Activated naive CD8-positive, alpha-beta T cell treated with anti-CD3 and anti-CD28 coated beads, Interleukin-2, amount 10 ng/mL, durations not matched to agents 7 days and 5 days (primary cell): ENCODE data around the gene MLANA. TPM values are rescaled to one million over a fixed set of nuclear protein-coding genes. Genes with fewer than 3 reads are reported as not detected.

Source experiments
- ATAC-seq: fragments of 150-1000 bp; cut with Tn5 transposase; one replicate; pipeline ENCODE4 v1.10.0; 2021; ENCODE audit warnings: low read depth, moderate library complexity
- POLR2A ChIA-PET: fragments of 350-600 bp; sonication (Branson Sonifier 250); formaldehyde crosslinking; loops from one replicate; lab custom pipeline; 2021; ENCODE audit warnings: antibody characterized with exemption; lab: Charles Lee
- DNase-seq: peaks from one replicate; pipeline ENCODE4 v3.0.0; 2021
- H3K27ac Mint-ChIP-seq: one replicate; pipeline ENCODE4 v1.8.0; 2022; ENCODE audit warnings: mild to moderate bottlenecking, mixed read lengths
- H3K27me3 Mint-ChIP-seq: one replicate; pipeline ENCODE4 v1.8.0; 2022; ENCODE audit warnings: mild to moderate bottlenecking, moderate library complexity, mixed read lengths
- H3K36me3 Mint-ChIP-seq: one replicate; pipeline ENCODE4 v1.8.0; 2021; ENCODE audit warnings: mild to moderate bottlenecking, mixed read lengths
- H3K4me1 Mint-ChIP-seq: one replicate; pipeline ENCODE4 v1.8.0; 2021; ENCODE audit warnings: mixed read lengths
- H3K4me3 Mint-ChIP-seq: one replicate; pipeline ENCODE4 v1.8.0; 2022; ENCODE audit warnings: mild to moderate bottlenecking, moderate library complexity, mixed read lengths
- H3K9me3 Mint-ChIP-seq: one replicate; pipeline ENCODE4 v1.8.0; 2021; ENCODE audit warnings: mixed read lengths
- total RNA-seq, 2 experiments: library from RNA; stranded (reverse); gene quantifications; one replicate each; pipeline ENCODE4 v1.2.3, GENCODE V29; 2021

Gene MLANA
- total RNA-seq, 2 experiments from 2014 or later, result not detected

DNA sequence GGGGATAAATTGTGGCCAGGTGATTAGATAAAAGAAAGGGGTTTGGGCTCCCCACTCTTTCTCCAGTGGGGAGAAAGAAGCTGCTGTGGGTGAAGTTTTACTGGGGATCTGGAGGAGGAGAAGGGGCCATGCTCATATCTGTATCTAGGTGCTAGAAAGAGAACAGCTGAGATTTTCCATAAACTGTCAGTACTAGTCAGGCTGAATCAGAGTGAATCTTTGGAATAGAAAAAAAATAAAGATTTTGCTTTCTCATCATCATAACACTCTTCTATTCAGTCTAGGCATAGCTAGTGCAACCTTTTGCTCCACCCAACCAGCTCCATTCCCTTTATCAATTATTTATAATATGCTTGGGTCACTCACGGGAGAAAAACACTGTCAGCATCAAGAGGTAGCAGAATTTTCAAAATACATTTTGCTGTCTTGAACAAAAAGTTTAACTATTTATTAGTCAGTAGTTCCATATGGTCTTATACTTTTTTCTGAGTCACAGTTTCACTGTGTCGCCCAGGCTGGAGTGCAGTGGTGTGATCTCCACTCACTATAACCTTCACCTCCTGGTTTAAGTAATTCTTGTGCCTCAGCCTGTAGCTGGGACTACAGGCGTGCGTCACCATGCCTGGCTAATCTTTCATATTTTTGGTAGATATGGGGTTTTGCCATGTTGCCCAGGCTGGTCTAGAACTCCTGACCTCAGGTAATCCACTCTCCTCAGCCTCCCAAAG, 36.5 kb upstream of the MLANA start:
- POLR2A ChIA-PET, result interaction anchor here (1.0 to 4.1 kb wide), 3 partner anchors 10 to 22 kb away, joined by 4 to 28 read pairs (median 5); partner anchors contain the start of gene ERMP1
- Mint-ChIP-seq H3K4me1 (peaks cover 47% of the 10 kb centered on the region), H3K9me3 (peaks cover 2% of the 10 kb centered on the region), H3K4me3 (no peak overlapping the region), H3K36me3 (peaks cover 23% of the 10 kb centered on the region), H3K27ac (no peak overlapping the region), H3K27me3 (no peaks in the 10 kb centered on the region)
- DNase-seq (no peak), ATAC-seq (no peak)

DNA sequence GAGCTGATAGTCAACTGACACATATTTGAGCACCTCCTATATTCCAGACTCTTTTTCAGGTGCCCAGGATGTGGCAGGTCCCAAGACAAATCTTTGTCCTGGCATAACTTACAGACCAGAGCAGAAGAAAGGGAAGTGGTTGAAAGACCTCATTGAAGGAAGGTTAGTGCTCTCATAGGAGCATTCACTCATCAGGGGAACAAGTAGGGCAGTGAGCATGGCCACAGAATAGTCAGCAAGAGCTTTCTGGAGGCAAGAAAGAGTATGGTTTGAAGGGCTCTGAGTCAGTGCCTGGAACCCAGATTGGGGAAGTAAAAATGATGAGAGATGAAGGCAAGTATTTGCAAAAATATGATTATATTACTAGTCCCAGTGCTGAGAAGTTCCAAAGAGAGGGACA, 32.8 kb upstream of the MLANA start:
- H3K36me3 Mint-ChIP-seq, result peaks cover 25% of the 10 kb centered on the region
- DNase-seq (no peak), ATAC-seq (peak; percentile 33)
- H3K27me3 Mint-ChIP-seq, result no peaks in the 10 kb centered on the region
- H3K27ac Mint-ChIP-seq, result peak overlapping the region; percentile 36
- POLR2A ChIA-PET, result no interaction called here
- H3K9me3 Mint-ChIP-seq, result peaks cover 2% of the 10 kb centered on the region
- H3K4me3 Mint-ChIP-seq, result no peak overlapping the region
- peaks cover 17% of the 10 kb centered on the region for H3K4me1 Mint-ChIP-seq

DNA sequence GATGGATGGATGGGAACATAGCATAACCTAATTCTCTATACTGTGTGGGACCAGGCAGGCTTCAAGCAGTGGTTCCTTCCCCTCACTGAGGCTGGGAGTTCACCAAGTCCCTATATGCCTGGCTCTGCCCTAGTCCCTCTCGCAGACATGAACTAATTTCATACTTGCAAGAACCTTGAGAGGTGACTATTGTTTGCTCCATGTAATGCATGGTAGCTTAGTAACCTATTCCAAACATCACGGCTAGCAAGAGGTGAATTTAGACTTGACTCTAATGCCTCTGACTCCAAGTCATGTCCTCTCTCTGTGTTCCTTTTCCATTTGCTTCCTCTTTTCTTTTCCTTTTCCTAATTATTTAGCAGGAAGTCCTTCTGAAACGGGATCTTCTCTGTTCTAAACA, 31.9 kb upstream of the MLANA start:
- no peak overlapping the region for H3K4me3 Mint-ChIP-seq
- H3K36me3 Mint-ChIP-seq, result peaks cover 19% of the 10 kb centered on the region
- DNase-seq, result no peak
- POLR2A ChIA-PET, result interaction anchor here (1.3 kb wide), 1 partner anchor 14 kb away, joined by 4 read pairs; no protein-coding TSS in a partner anchor
- H3K27me3 Mint-ChIP-seq, result no peaks in the 10 kb centered on the region
- H3K9me3 Mint-ChIP-seq, result peaks cover 2% of the 10 kb centered on the region
- peaks cover 8% of the 10 kb centered on the region for H3K4me1 Mint-ChIP-seq
- no peak overlapping the region for H3K27ac Mint-ChIP-seq
- ATAC-seq, result no peak

DNA sequence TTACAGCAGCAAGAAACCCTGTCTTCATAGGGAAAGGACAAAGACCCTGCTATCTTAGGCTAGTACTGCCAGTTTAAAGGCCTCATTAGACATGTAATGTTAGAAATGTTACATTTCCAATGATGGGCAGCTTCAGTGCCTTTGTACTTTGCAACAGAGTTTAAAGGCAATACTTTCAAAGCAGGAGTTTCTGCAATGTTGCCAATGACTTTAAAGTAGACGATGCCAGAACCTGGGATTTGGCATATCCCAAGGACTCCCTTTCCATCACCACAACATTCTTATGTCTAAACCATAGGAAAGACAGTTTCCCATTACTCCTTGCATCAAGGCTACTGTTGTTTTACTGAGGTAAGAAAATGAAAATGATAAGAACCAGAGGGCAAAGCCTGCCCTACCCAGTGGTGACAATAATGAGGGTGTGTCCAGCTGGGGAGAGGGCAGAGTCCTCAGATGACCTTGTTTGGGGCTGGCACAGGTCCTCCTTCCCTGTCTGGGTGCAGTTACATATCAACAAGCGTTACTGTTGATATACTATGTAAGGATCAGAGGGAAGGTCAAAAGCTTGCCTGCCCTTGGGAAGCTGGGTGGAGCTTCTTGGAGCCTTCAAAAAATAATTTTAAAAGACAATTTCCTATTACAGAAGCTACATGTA, 27.5 kb upstream of the MLANA start:
- DNase-seq, result no peak
- Mint-ChIP-seq H3K4me3 (no peak overlapping the region), H3K36me3 (peaks cover 6% of the 10 kb centered on the region)

DNA sequence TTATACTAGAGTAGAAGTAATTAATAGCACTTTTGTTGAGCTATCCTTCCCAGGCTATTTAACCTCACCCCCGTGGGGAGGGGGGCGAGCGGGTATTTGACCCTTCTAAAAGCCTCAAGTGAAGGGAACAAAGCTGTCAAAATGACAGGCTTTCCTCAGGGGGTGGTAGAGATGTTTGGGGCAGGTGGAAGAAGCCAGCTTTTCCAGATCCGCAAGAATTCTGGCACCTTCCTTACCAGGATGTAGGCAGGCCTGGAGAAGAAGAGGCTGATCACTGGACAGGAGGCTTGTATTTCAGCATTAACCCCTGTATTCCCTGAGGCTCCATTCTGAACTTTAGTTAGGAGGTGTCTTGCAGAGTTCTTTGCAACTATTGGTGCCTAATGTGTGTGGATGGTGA, 26.2 kb upstream of the MLANA start:
- H3K27ac Mint-ChIP-seq, result no peak overlapping the region
- H3K4me3 Mint-ChIP-seq, result no peak overlapping the region
- no peaks in the 10 kb centered on the region for H3K27me3 Mint-ChIP-seq
- peaks cover 4% of the 10 kb centered on the region for H3K36me3 Mint-ChIP-seq
- H3K9me3 Mint-ChIP-seq, result no peaks in the 10 kb centered on the region
- no peak for DNase-seq
- peaks cover 4% of the 10 kb centered on the region for H3K4me1 Mint-ChIP-seq
- POLR2A ChIA-PET, result no interaction called here
- ATAC-seq, result no peak

More for the DNA sequence above, 27.5 kb upstream of the MLANA start:
- POLR2A ChIA-PET, result no interaction called here
- Mint-ChIP-seq H3K4me1 (no peaks in the 10 kb centered on the region), H3K9me3 (peaks cover 1% of the 10 kb centered on the region), H3K27me3 (no peaks in the 10 kb centered on the region), H3K27ac (no peak overlapping the region)
- no peak for ATAC-seq

DNA sequence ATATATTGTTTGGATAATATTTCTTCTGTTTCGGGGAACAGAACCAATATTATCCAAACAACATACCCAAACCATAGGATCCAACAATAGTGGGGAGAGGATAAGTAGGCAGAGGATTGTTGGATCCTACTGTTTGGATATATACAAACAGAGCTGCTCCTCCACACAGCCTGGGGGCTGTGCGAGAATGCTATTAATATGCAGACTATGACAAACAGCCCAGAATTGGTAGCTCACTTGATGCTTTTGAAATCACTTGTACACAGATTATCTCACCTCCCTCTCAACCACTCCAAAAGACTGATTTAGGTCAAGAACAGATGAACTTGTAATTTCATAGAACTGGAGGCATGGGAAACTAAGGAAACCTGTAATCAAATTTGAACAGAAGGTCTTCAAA, 24.4 kb upstream of the MLANA start:
- H3K36me3 Mint-ChIP-seq, result peaks cover 1% of the 10 kb centered on the region
- H3K9me3 Mint-ChIP-seq, result no peaks in the 10 kb centered on the region
- DNase-seq (no peak), ATAC-seq (no peak)
- no peaks in the 10 kb centered on the region for H3K27me3 Mint-ChIP-seq
- H3K27ac Mint-ChIP-seq, result no peak overlapping the region
- peaks cover 9% of the 10 kb centered on the region for H3K4me1 Mint-ChIP-seq
- H3K4me3 Mint-ChIP-seq, result no peak overlapping the region
- POLR2A ChIA-PET, result no interaction called here

DNA sequence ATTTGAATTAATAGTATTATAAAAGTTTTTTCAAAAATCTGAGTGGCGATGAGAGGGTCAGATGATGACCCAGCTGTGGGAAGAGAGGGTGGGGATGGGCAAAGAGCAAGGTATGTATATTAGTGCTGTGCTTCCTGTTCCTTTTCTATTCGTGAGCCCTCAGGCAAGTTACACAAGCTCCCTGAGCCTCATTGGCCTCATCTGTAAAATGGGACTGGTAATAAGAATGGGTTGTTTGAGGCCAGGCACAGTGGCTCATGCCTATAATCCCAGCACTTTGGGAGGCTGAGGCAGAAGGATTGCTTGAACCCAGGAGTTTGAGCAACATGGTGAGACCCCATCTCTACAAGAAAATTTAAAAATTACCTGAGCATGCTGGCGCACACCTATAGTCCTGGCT, 24.0 kb upstream of the MLANA start:
- DNase-seq, result no peak
- Mint-ChIP-seq H3K9me3 (no peaks in the 10 kb centered on the region), H3K27me3 (no peaks in the 10 kb centered on the region), H3K4me1 (peaks cover 9% of the 10 kb centered on the region), H3K4me3 (no peak overlapping the region), H3K36me3 (peaks cover 1% of the 10 kb centered on the region), H3K27ac (no peak overlapping the region)
- POLR2A ChIA-PET, result no interaction called here
- ATAC-seq, result no peak

DNA sequence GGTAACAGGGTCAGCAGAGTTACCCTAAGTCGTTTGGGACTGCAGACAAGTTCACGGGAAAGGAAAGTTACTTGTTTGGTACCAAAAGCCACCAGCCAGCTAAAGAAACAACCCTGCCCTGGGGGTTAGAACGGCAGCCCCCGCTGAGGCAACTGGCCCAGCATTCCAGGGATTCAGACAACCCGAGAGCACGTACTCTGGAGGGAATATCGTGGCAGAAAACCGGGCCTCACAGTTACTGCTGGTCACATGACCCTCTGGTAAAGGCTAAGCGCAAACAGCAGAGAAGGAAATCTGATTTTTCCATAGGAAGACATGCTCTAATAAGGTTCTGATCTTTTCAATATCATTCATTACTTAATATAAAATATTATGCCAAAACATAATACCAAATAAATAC, 22.5 kb upstream of the MLANA start:
- H3K9me3 Mint-ChIP-seq, result no peaks in the 10 kb centered on the region
- H3K27me3 Mint-ChIP-seq, result no peaks in the 10 kb centered on the region

DNA sequence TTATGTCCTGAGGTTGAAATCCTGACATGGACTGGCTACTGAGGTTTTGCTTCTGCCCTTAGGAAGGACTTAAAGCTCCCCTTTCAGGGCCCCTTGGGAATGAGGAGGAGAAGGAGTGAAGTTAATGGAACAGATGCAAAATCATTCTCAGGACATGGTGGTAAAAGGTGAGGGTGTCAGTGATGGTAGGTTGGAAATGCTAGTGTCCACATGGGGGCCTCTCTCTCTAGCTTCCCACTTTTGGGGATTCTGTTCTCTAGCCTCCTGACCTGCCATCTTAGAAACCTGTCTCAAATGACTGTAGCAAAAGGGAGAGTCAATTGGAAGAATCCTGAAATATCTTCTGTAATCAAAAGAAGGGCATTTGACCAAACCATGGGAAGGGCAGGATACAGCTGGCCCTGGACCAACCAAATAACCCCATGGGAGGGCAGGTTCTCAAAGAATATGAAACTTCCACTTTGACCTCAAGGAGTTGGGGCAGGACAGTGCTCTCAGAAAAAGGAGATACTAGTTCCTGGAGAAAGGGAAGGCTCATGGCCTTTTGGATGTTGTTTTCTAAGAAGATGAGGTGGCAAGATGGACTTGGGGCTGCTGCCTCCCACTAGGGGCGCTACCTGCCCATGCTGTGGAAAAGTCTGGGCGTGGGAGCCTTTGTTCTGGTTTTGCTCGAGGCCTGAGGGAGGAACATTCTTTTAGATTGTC, 21.2 kb upstream of the MLANA start:
- H3K4me1 Mint-ChIP-seq, result peaks cover 11% of the 10 kb centered on the region
- H3K27me3 Mint-ChIP-seq, result no peaks in the 10 kb centered on the region
- H3K36me3 Mint-ChIP-seq, result peaks cover 2% of the 10 kb centered on the region
- no peak overlapping the region for H3K4me3 Mint-ChIP-seq
- ATAC-seq (peak; percentile 22), DNase-seq (no peak)
- POLR2A ChIA-PET, result interaction anchor here (1.0 kb wide), 1 partner anchor 105 kb away, joined by 3 read pairs; no protein-coding TSS in a partner anchor
- no peak overlapping the region for H3K27ac Mint-ChIP-seq
- H3K9me3 Mint-ChIP-seq, result no peaks in the 10 kb centered on the region

More for the DNA sequence above, 22.5 kb upstream of the MLANA start:
- Mint-ChIP-seq H3K4me1 (peaks cover 9% of the 10 kb centered on the region), H3K27ac (no peak overlapping the region), H3K4me3 (no peak overlapping the region), H3K36me3 (no peaks in the 10 kb centered on the region)
- POLR2A ChIA-PET, result no interaction called here
- ATAC-seq (no peak), DNase-seq (no peak)

DNA sequence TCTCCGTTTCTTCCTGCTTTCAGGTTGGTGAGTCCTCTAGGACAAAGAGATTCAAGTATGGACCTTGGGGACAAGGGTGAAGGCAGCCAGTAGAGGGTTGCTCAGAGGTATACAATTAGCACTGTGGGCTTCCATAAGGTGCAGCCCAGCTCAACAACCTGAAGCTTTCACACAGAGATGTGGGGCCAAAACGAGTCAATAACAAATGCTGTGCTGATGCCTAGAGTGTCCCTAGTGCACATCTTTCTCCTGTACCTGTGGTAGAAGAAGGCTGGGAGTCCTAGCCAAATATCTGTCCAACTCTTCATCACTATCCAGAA, 20.7 kb upstream of the MLANA start:
- DNase-seq (no peak), ATAC-seq (no peak)
- Mint-ChIP-seq H3K27ac (no peak overlapping the region), H3K4me3 (no peak overlapping the region), H3K27me3 (no peaks in the 10 kb centered on the region), H3K36me3 (peaks cover 4% of the 10 kb centered on the region), H3K4me1 (peaks cover 14% of the 10 kb centered on the region), H3K9me3 (no peaks in the 10 kb centered on the region)
- POLR2A ChIA-PET, result no interaction called here

DNA sequence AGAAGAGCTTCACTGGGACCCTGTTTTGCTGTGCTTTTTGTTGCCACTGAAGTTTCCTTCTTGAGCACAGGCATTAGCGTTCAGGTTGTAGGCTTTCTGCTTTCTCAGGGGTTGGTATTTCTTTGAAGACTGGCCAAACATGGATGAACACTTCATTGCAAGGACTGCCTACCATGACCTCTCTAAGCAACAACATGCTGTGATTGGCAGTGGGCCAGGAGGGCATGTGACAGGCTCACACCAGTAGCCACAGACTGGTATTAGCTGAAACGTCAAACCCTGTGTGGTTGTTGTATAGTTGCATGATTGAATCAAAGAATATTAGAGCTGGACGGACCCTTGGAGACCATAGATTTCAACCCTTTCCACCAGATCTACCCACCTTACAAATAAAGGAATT, 20.0 kb upstream of the MLANA start:
- DNase-seq (no peak), ATAC-seq (no peak)
- POLR2A ChIA-PET, result no interaction called here
- no peak overlapping the region for H3K4me3 Mint-ChIP-seq
- H3K9me3 Mint-ChIP-seq, result no peaks in the 10 kb centered on the region
- peaks cover 16% of the 10 kb centered on the region for H3K4me1 Mint-ChIP-seq
- no peaks in the 10 kb centered on the region for H3K27me3 Mint-ChIP-seq
- no peak overlapping the region for H3K27ac Mint-ChIP-seq
- peaks cover 9% of the 10 kb centered on the region for H3K36me3 Mint-ChIP-seq

DNA sequence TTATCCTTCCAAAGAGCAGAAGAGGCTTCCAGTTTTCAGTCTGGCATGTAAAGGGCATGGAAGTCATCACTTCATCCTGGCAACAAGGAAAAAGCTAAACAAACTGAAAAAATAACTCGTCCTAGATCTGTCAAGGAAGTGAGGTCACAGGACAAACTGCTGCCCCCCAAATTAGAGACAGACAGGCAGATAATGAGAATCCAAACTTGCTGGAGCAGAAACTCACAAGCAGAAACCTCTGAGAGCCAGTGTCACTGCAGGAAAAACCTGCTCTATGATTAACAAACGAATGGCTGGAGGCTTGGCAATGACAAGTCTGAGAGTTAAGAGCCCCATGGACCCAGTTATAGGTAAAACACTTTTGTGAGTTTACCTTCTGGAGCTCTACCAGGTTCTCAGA, 18.9 kb upstream of the MLANA start:
- Mint-ChIP-seq H3K27ac (no peak overlapping the region), H3K36me3 (peaks cover 9% of the 10 kb centered on the region), H3K27me3 (no peaks in the 10 kb centered on the region), H3K4me1 (peaks cover 21% of the 10 kb centered on the region), H3K9me3 (no peaks in the 10 kb centered on the region), H3K4me3 (no peak overlapping the region)
- ATAC-seq (no peak), DNase-seq (no peak)
- POLR2A ChIA-PET, result no interaction called here

DNA sequence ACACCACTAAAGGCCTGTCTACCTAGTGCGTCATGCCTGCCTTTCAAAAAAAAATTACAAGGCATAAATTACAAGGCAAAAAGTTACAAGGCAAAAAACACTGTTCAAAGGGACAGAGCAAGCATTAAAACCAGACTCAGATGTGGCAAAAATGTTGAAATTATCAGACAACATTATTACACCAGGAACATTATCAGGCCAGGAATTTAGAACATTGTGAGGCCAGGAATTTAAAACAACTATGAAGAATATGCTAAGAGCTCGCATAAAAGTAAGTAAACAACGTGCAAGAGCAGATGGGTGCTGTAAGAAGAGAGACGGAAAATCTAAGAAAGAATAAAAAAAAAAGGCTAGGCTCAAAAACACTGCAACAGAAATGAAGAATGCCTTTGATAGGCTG, 18.2 kb upstream of the MLANA start:
- Mint-ChIP-seq H3K27ac (peak overlapping the region; percentile 24), H3K4me1 (peaks cover 21% of the 10 kb centered on the region), H3K36me3 (peaks cover 9% of the 10 kb centered on the region), H3K27me3 (no peaks in the 10 kb centered on the region), H3K4me3 (no peak overlapping the region), H3K9me3 (no peaks in the 10 kb centered on the region)
- ATAC-seq, result no peak
- no peak for DNase-seq
- POLR2A ChIA-PET, result interaction anchor here (0.6 kb wide), 1 partner anchor 46 kb away, joined by 4 read pairs; no protein-coding TSS in a partner anchor
